IPS-18a (cell line): ENCODE results near the gene SGK1.
A peak's percentile ranks its signal among the peaks of the same experiment; 100 is the strongest.
"Not testable (repeated sequence)": the region's sequence is repeated elsewhere in the genome, so short reads cannot be mapped to it uniquely, and the experiment has no call there.

Source experiments
- H3K27ac ChIP-seq: one replicate; pipeline ENCODE4 v1.5.1; 2013; ENCODE audit warnings: low read length
- H3K27me3 ChIP-seq: one replicate; pipeline ENCODE4 v1.6.1; 2013; ENCODE audit warnings: mild to moderate bottlenecking, low read length; ENCODE audit not compliant: control insufficient read depth, insufficient read depth
- H3K36me3 ChIP-seq: one replicate; pipeline ENCODE4 v1.6.1; 2013; ENCODE audit warnings: low read depth, low read length; ENCODE audit not compliant: control insufficient read depth
- H3K4me1 ChIP-seq: one replicate; pipeline ENCODE4 v1.6.1; 2013; ENCODE audit warnings: low read depth, low read length; ENCODE audit not compliant: control insufficient read depth
- H3K4me3 ChIP-seq: one replicate; pipeline ENCODE4 v1.5.1; 2013; ENCODE audit warnings: low read length
- H3K9ac ChIP-seq: one replicate; pipeline ENCODE4 v1.6.1; 2013; ENCODE audit warnings: mild to moderate bottlenecking, low read length, moderate library complexity
- H3K9me3 ChIP-seq: one replicate; pipeline ENCODE4 v1.6.1; 2013; ENCODE audit warnings: low read depth, low read length; ENCODE audit not compliant: control insufficient read depth

The SGK1 gene

DNA sequence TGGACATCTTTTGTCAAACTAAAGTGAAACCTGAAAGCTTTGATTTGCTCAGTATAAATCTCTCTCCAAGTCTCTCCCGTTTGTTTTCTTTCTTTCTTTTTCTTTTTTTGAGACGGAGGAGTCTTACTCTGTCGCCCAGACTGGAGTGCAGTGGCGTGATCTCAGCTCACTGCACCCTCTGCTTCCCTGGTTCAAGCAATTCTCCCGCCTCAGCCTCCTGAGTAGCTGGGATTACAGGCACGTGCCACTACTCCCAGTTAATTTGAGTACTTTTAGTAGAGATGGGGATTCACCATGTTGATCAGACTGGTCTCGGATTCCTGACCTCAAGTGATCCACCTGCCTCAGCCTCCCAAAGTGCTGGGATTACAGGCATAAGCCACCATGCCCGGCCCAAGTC is 136.7 kb downstream of the SGK1 start:
- H3K27ac ChIP-seq, H3K9me3 ChIP-seq, H3K4me3 ChIP-seq, H3K9ac ChIP-seq, H3K36me3 ChIP-seq: not testable (repeated sequence)
- Histone ChIP-seq H3K4me1 (peaks cover 21% of the 10 kb centered on the region), H3K27me3 (peaks cover 19% of the 10 kb centered on the region)

DNA sequence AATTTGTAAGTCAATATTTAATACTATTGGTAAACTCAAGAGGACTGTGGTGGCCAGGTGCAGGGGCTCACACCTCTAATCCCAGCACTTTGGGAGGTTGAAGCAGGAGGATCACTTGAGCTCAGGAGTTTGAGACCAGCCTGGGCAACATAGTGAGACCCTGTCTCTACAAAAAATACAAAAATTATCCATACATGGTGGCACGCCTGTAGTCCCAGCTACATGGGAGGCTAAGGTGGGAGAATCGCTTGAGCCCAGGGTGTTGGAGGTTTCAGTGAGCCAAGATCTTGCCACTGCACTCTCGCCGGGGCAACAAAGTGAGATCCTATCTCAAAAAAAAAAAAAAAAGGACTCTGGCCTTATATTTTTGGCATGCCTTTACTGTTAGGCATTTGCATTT is 137.4 kb downstream of the SGK1 start:
- Histone ChIP-seq H3K27me3 (peaks cover 25% of the 10 kb centered on the region), H3K4me1 (peaks cover 25% of the 10 kb centered on the region)
- not testable (repeated sequence) for H3K9me3 ChIP-seq, H3K4me3 ChIP-seq, H3K9ac ChIP-seq, H3K36me3 ChIP-seq, H3K27ac ChIP-seq

DNA sequence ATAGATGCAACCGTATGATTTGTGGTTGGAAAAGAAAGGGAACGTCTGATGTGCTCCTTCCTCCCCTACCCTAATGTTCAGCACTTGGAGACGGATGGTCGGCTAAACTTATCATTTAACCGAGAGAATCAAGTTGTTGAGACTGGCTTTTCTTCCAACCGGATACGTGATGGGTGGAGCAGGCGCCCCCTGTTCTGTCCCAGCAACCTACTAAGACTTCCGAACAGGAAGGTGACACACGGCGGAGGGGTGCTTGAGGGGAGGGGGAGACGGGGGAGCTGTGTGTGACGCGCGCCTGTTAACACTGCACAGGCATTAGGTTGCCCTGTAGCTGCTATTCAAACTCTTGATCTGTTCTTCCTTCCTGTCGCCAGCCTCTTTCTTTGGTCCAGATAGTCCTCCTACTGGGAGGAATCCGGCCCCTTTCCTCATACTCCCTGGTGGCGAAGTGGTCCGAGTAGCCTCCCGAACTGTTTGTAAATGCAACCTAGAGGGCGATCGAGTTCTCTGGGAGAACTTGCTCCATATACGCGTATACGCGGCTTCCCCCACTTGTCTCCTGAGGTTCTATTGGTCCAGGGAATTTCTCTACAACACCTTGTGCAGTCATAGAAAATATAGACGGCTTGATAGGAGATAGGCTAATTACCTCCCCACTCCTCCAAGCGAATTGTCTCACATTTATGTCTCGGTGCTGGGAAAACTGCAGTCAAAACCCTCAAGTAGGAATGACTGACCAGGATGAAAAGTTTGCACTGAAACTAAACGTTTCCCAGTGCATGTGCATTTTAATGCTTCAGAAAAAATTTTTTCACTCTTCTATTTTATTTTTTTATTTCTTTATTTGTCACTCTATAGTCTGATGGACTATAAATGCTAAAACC is 139.5 kb downstream of the SGK1 start:
- Histone ChIP-seq H3K9ac (no peak overlapping the region), H3K4me3 (peak overlapping the region; percentile 50), H3K36me3 (no peaks in the 10 kb centered on the region)

DNA sequence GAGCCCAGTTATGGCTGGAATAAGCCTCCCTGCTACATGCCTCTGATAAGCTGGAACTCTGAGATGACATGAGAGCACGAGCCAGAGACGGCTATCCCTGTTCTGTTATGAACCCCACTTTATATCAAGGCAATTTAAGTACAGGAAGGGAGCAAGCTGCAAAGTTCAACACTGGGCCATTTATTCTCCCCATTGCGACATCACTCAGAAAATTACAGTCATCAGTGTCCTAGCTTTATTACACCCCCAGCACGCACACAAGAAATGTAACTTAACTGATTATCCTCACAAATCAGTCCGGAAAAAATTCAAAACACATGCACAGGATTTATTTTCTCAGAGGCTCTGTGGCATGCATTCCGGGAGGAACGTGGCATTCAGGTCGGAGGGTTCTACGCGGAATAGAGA is 140.2 kb downstream of the SGK1 start:
- Histone ChIP-seq H3K9ac (no peak overlapping the region), H3K9me3 (no peaks in the 10 kb centered on the region), H3K4me3 (peak overlapping the region; percentile 50), H3K27me3 (peaks cover 25% of the 10 kb centered on the region), H3K27ac (no peak overlapping the region), H3K4me1 (peaks cover 17% of the 10 kb centered on the region), H3K36me3 (peaks cover 5% of the 10 kb centered on the region)

More for the DNA sequence above, 139.5 kb downstream of the SGK1 start:
- H3K9me3 ChIP-seq, result no peaks in the 10 kb centered on the region
- H3K27me3 ChIP-seq, result peaks cover 25% of the 10 kb centered on the region
- peaks cover 23% of the 10 kb centered on the region for H3K4me1 ChIP-seq
- H3K27ac ChIP-seq, result no peak overlapping the region

DNA sequence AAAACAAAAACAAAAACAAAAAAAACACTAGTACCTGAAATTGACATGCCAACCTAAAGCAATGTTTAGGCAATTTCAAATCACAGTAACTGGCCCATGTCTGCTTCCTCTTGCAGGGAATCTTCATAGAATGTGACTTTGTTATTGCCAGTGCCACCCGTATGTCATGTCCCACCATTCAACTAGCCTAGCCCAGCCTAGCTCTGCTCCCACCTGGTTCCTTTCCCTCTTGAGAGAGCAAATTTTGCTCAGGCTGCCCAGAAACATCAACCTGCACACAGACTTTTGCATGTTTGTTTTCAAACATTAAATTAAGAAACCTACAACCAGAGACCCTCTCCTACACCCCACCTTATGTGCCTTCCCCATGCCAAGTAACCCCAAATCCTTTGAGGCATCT is 140.7 kb downstream of the SGK1 start:
- Histone ChIP-seq H3K27me3 (peaks cover 25% of the 10 kb centered on the region), H3K9ac (no peak overlapping the region), H3K4me1 (peaks cover 13% of the 10 kb centered on the region), H3K27ac (no peak overlapping the region), H3K4me3 (no peak overlapping the region), H3K36me3 (peaks cover 10% of the 10 kb centered on the region), H3K9me3 (no peaks in the 10 kb centered on the region)

DNA sequence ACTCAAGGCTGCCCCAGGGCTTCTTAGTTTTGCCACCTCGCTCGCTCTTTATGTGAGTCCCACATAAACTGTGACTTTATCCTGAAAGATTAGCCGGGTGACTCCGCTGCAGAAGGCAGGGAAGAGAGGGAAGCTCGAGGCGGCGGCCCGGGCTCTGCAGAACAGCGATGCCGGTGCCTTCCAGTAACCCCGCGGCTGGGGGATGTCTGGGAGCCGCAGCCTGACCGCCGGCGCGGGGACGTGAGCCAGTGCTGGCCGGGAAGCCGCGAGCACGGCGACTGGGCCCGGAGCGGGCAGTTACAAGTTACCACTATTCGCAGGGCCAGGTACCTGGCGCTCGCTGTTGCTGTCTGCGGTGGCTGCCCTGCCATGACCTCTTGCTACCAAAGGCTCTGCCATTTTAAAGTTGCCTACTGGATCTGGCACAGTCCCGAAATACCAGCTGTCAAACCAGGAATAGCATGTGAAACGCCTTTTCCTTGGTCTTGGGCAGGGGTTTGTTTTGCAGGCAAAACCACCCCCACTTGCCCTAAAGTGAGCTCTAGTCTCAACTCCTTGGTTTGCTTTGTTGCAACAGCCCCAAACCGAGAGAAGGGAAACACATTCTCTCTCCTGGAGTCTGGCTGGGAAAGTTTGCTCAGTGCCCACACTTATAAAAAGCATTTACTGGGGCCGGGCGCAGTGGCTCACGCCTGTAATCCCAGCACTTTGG is 141.5 kb downstream of the SGK1 start:
- peaks cover 25% of the 10 kb centered on the region for H3K27me3 ChIP-seq
- peaks cover 13% of the 10 kb centered on the region for H3K4me1 ChIP-seq
- H3K9me3 ChIP-seq, result no peaks in the 10 kb centered on the region
- H3K27ac ChIP-seq, result no peak overlapping the region
- peaks cover 19% of the 10 kb centered on the region for H3K36me3 ChIP-seq
- H3K9ac ChIP-seq, result peak overlapping the region; percentile 67
- H3K4me3 ChIP-seq, result peak overlapping the region; percentile 76

DNA sequence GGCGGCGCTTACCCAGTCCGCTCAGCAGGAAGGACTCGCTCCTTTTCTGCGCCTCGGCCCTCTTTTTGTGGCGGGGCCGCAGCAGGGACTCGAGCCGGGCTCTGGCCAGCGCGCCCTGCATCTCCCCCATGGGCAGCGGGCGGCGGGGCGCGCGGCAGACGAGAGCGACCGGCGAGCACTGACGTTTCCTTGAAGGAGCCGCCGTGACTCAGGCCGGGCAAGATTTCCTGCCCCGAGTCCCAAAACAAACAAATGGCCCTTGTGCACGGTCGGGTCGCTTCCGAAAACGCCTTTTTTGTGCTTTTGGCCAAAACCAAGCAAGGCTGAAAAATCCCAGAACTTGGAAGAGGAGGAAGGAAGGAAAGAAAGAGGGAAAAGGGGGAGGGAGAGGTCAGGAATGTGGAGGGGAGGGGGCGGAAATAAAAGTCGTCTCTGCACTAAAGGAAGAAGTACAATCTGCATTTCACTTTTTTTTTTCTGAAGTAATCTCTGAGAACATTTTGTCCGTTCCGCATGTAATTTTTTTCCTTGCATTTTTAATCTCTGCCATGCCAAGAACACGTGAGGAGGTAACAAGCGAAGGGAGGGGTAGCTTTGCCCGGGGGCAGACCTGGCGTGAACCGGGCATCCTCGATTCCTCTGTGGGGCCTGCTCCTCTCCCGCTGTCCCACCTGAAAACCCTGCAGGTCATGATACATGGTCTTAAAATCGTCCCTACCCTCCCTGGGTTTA is 142.2 kb downstream of the SGK1 start:
- peaks cover 26% of the 10 kb centered on the region for H3K36me3 ChIP-seq
- H3K4me3 ChIP-seq, result peak overlapping the region; percentile 76
- no peaks in the 10 kb centered on the region for H3K9me3 ChIP-seq
- H3K27ac ChIP-seq, result no peak overlapping the region
- peak overlapping the region; percentile 67 for H3K9ac ChIP-seq
- H3K4me1 ChIP-seq, result peaks cover 13% of the 10 kb centered on the region
- H3K27me3 ChIP-seq, result peaks cover 25% of the 10 kb centered on the region

DNA sequence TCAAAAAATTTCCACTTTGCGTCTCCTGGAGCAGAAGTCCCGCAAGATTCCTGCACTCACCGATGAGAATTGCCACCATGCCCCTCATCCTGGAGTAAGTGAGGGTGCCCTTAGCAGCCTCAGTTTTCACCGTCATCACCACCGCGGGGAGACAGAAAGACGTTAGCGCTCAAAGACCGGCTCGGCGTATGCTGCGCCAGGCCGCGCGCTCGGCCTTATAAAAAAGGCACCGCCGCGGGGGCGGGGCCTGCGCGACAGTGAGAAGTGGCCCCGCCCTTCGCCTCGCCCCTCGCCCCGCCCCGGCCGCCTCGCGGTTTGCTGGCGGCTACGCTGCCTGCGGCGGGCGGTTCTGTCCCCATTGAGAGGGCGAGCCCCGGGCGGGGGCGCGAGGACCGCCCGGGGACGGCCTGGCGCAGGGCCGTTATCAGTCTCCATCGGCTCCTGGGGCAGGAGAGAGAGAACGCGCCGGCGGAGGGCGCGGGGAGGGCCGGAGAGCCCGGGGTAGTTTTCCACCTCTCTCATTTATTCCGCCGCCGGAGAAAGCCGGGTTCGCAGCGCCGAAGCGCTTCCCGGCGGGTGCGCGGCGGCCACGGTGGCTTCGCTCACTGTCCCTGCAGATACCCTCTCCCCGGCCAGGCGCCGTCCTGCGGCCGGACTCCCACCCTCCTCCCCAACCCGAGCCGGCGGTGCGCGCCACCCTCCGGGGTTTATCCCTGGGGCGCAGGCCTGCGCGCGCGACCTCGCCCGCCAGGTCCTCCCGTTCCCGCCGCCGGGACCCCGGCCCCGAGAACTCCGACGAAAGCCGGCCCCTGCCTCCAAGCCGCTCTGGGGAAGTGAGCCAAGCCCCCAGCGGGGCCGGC is 143.0 kb downstream of the SGK1 start:
- Histone ChIP-seq H3K9me3 (no peaks in the 10 kb centered on the region), H3K27me3 (peaks cover 25% of the 10 kb centered on the region), H3K4me1 (peaks cover 13% of the 10 kb centered on the region), H3K27ac (no peak overlapping the region), H3K4me3 (peak overlapping the region; percentile 76), H3K9ac (peak overlapping the region; percentile 67), H3K36me3 (peaks cover 34% of the 10 kb centered on the region)

DNA sequence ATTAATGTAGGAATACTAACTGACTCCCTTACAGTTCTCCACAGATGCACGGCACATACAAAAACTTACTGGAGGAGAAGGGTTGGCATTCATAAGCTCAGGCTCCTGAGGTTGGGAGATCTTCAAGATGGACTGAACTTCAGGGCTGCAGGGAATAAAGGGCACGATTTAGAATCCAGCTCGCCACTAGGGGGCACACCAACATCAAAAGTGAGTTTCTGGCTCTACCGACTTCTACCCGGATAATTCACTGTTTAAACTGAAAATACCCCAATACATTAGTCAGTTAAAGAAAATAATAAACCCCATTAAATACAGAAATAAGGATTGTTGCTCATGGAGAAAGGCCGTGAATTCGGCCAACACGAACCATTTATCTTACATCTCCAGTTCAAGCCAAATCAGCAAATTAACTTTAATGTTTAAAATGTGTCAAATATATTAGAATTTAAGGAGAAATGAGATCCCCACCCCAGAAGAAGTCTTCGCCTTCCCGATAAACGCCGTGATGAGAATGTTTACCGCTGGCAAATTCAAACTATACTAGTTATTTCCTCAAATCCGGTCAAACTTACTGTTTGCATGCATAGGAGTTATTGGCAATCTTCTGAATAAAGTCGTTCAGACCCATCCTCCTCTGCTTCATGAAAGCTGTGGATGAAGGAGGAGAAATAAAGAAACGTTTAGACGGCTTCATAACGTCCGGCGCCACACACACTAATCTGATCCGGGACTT is 143.8 kb downstream of the SGK1 start:
- no peaks in the 10 kb centered on the region for H3K9me3 ChIP-seq
- no peak overlapping the region for H3K27ac ChIP-seq
- H3K27me3 ChIP-seq, result peaks cover 25% of the 10 kb centered on the region
- peaks cover 13% of the 10 kb centered on the region for H3K4me1 ChIP-seq
- peak overlapping the region; percentile 76 for H3K4me3 ChIP-seq
- peak overlapping the region; percentile 35 for H3K9ac ChIP-seq
- peaks cover 40% of the 10 kb centered on the region for H3K36me3 ChIP-seq

DNA sequence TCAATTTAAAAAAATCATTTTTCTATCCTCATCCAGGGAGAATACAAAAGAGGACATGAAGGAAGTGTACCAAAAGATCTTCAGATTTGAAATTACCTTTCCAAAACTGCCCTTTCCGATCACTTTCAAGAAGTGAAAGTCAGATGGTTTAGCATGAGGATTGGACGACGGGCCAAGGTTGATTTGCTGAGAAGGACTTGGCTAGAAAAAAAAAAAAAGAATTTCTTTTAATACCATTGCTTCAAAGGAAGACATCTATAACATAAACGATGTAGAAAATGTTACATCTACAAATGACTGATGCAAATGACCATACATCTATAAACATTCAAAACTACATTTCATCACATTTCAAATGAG is 144.6 kb downstream of the SGK1 start:
- H3K27ac ChIP-seq, result no peak overlapping the region
- no peak overlapping the region for H3K9ac ChIP-seq
- H3K27me3 ChIP-seq, result peaks cover 25% of the 10 kb centered on the region
- H3K4me1 ChIP-seq, result peaks cover 13% of the 10 kb centered on the region
- peak overlapping the region; percentile 76 for H3K4me3 ChIP-seq
- H3K9me3 ChIP-seq, result no peaks in the 10 kb centered on the region
- H3K36me3 ChIP-seq, result peaks cover 40% of the 10 kb centered on the region
